SK-N-SH (cell line): Measurements from ENCODE around the gene NLGN1. TPM values are rescaled to one million over a fixed set of nuclear protein-coding genes. Genes with fewer than 3 reads are reported as not detected.

Source experiments
- CTCF ChIA-PET: fragments of 300-600, 350-600 bp; formaldehyde crosslinking; extraction: SDS; loops from one replicate; lab custom pipeline; 2021; lab: Yijun Ruan, JAX
- POLR2A ChIA-PET: fragments of 350-600 bp; sonication (Branson Sonifier 250); formaldehyde crosslinking; extraction: SDS; loops from one replicate; lab custom pipeline; 2020; ENCODE audit warnings: antibody characterized with exemption, inconsistent platforms; lab: Yijun Ruan, JAX
- DNase-seq: peaks from one replicate; pipeline ENCODE4 v3.0.0; 2012
- H2AFZ ChIP-seq: fragments of 200-600 bp; sonication (generic); 2 replicates; pipeline ENCODE4 v1.8.1; 2016; ENCODE audit warnings: antibody characterized with exemption, mild to moderate bottlenecking, low read depth
- H3F3A ChIP-seq: fragments of 200-600 bp; sonication (generic); replicated peaks from 2 replicates; pipeline ENCODE3; 2016; ENCODE audit warnings: antibody characterized with exemption, mild to moderate bottlenecking; ENCODE audit not compliant: insufficient read depth
- H3K27ac ChIP-seq, 2 experiments: fragments of 200-500 bp in 1 of 2; fragments of 200-600 bp in 1 of 2; sonication (Bioruptor generic) in 1 of 2; sonication (generic), shearing (Covaris generic) in 1 of 2; 2 replicates each; pipeline versions ENCODE4 v1.5.1 to v1.6.1; 2014 to 2016; ENCODE audit warnings: low read depth in 2 of 2, inconsistent platforms in 1 of 2, low read length in 1 of 2, mild to moderate bottlenecking in 1 of 2, mixed read lengths in 1 of 2
- H3K27me3 ChIP-seq: fragments of 200-600 bp; sonication (generic), shearing (Covaris generic); 2 replicates; pipeline ENCODE4 v1.6.1; 2016; ENCODE audit warnings: mixed run types; ENCODE audit not compliant: insufficient read depth
- H3K36me3 ChIP-seq, 2 experiments: fragments of 200-500 bp in 1 of 2; fragments of 200-600 bp in 1 of 2; sonication (Bioruptor generic) in 1 of 2; sonication (generic) in 1 of 2; replicated peaks in 1 of 2; 2 replicates each; pipeline versions ENCODE3 to v1.5.1; 2014 to 2016; ENCODE audit warnings: low read length in 1 of 2, mild to moderate bottlenecking in 1 of 2; ENCODE audit not compliant: insufficient read depth in 2 of 2, control insufficient read depth in 1 of 2
- H3K4me1 ChIP-seq, 2 experiments: fragments of 200-500 bp in 1 of 2; fragments of 200-600 bp in 1 of 2; sonication (Bioruptor generic) in 1 of 2; sonication (generic), shearing (Covaris generic) in 1 of 2; 2 replicates each; pipeline versions ENCODE4 v1.5.1 to v1.6.1; 2014 to 2016; ENCODE audit warnings: low read depth in 1 of 2, low read length in 1 of 2, mixed run types in 1 of 2; ENCODE audit not compliant: insufficient read depth in 2 of 2, control insufficient read depth in 1 of 2
- H3K4me2 ChIP-seq: fragments of 200-600 bp; sonication (generic), shearing (Covaris generic); 2 replicates; pipeline ENCODE4 v1.6.1; 2017; ENCODE audit warnings: mixed run types
- H3K4me3 ChIP-seq, 2 experiments: fragments of 200-500 bp in 1 of 2; fragments of 200-600 bp in 1 of 2; sonication (Bioruptor generic) in 1 of 2; sonication (generic), shearing (Covaris generic) in 1 of 2; 2 replicates each; pipeline versions ENCODE4 v1.5.1 to v1.8.1; 2014 to 2016; ENCODE audit warnings: low read depth in 2 of 2, inconsistent platforms in 1 of 2, low read length in 1 of 2, mild to moderate bottlenecking in 1 of 2, mixed read lengths in 1 of 2, moderate library complexity in 1 of 2
- H3K79me2 ChIP-seq: fragments of 200-600 bp; sonication (generic); 2 replicates; pipeline ENCODE4 v1.8.1; 2017; ENCODE audit warnings: mild to moderate bottlenecking; ENCODE audit not compliant: insufficient read depth
- H3K9ac ChIP-seq: fragments of 200-600 bp; sonication (generic); 2 replicates; pipeline ENCODE4 v1.6.1; 2017; ENCODE audit warnings: mixed run types
- H3K9me2 ChIP-seq: fragments of 200-600 bp; sonication (generic); 2 replicates; pipeline ENCODE4 v1.6.1; 2017; ENCODE audit warnings: mixed run types
- H3K9me3 ChIP-seq: fragments of 200-600 bp; sonication (generic); 2 replicates; pipeline ENCODE4 v1.6.1; 2017; ENCODE audit warnings: mixed run types, mild to moderate bottlenecking, moderate library complexity
- H4K20me1 ChIP-seq: fragments of 200-600 bp; sonication (generic); 2 replicates; pipeline ENCODE4 v1.6.1; 2017; ENCODE audit warnings: mild to moderate bottlenecking, mixed run types; ENCODE audit not compliant: insufficient read depth
- EZH2phosphoT487 ChIP-seq: fragments of 200-600 bp; sonication (generic); IDR thresholded peaks from 2 replicates; pipeline ENCODE4 v1.6.1; 2017; ENCODE audit warnings: low read depth, mixed run types, mild to moderate bottlenecking, antibody characterized with exemption, moderate library complexity, borderline replicate concordance
- FOXJ3 ChIP-seq: sonication (generic); formaldehyde crosslinking; IDR thresholded peaks from 2 replicates; pipeline ENCODE4 v1.5.1; 2020; ENCODE audit warnings: mild to moderate bottlenecking, missing genetic modification reagents
- FOXM1 ChIP-seq: IDR thresholded peaks from 2 replicates; pipeline ENCODE4 v1.4.0; 2012; ENCODE audit warnings: low read depth, mild to moderate bottlenecking
- GATA2 ChIP-seq: sonication (generic); formaldehyde crosslinking; IDR thresholded peaks from 2 replicates; pipeline ENCODE4 v1.5.0; 2020; ENCODE audit warnings: mild to moderate bottlenecking, missing genetic modification reagents
- IRF3 ChIP-seq: fragments of 150-350 bp; IDR thresholded peaks from 2 replicates; pipeline ENCODE4 v1.6.1; 2016; ENCODE audit warnings: mild to moderate bottlenecking, low read depth, low read length
- MAX ChIP-seq: IDR thresholded peaks from 2 replicates; pipeline ENCODE4 v1.4.0; 2012; ENCODE audit warnings: low read depth
- NFIC ChIP-seq: IDR thresholded peaks from 2 replicates; pipeline ENCODE4 v1.4.0; 2012; ENCODE audit warnings: borderline replicate concordance
- NRF1 ChIP-seq: IDR thresholded peaks from 2 replicates; pipeline ENCODE4 v1.6.1; 2012; ENCODE audit warnings: low read depth, mild to moderate bottlenecking, low read length
- PBX3 ChIP-seq: IDR thresholded peaks from 2 replicates; pipeline ENCODE4; 2012
- RFX5 ChIP-seq: IDR thresholded peaks from 2 replicates; pipeline ENCODE4 v1.6.1; 2012; ENCODE audit warnings: mild to moderate bottlenecking, improper control_type of control experiment, low read length
- RXRA ChIP-seq: IDR thresholded peaks from 2 replicates; pipeline ENCODE4 v1.4.0; 2012; ENCODE audit warnings: low read depth, mild to moderate bottlenecking, borderline replicate concordance
- SIN3A ChIP-seq: IDR thresholded peaks from 2 replicates; pipeline ENCODE4 v1.6.1; 2012; ENCODE audit warnings: low read depth, mild to moderate bottlenecking, low read length, moderate library complexity, borderline replicate concordance
- TCF12 ChIP-seq: IDR thresholded peaks from 2 replicates; pipeline ENCODE4 v1.4.0; 2012
- USF1 ChIP-seq: IDR thresholded peaks from 2 replicates; pipeline ENCODE4 v1.4.0; 2012; ENCODE audit warnings: low read depth, borderline replicate concordance
- USF2 ChIP-seq: fragments of 150-350 bp; IDR thresholded peaks from 2 replicates; pipeline ENCODE4 v1.6.1; 2017; ENCODE audit warnings: antibody characterized with exemption, low read length, low read depth, borderline replicate concordance
- YY1 ChIP-seq: IDR thresholded peaks from 2 replicates; pipeline ENCODE4 v1.4.0; 2012; ENCODE audit warnings: low read depth, mild to moderate bottlenecking
- ZBTB33 ChIP-seq: IDR thresholded peaks from 2 replicates; pipeline ENCODE4 v1.4.0; 2012; ENCODE audit warnings: low read depth, borderline replicate concordance
- WGBS: methylation state at CpG from one replicate; pipeline ENCODE4 v1.1.6; 2017; ENCODE audit warnings: low lambda C conversion rate; 5-methylcytosine and 5-hydroxymethylcytosine counted together
- polyA plus RNA-seq, 3 experiments: library from polyadenylated mRNA; depleted of rRNA; stranded (reverse); fragments of >200 nt; gene quantifications; 2 replicates each; pipeline ENCODE4 v1.2.3, GENCODE V29; 2012

Gene NLGN1
- polyA plus RNA-seq, 1 of the 3 experiments (the other 2 are of a cell fraction) = 1.5 TPM

- Histone ChIP-seq H3K4me3 (no peak overlapping the region), H2AFZ (no peak overlapping the region), H3K4me2 (no peak overlapping the region), H3K9ac (no peak overlapping the region), H3F3A (peaks cover 4% of the 10 kb centered on the region), H4K20me1 (no peaks in the 10 kb centered on the region), H3K4me1 (peaks cover 0 to 7% of the 10 kb centered on the region in 2 experiments; a peak in 1 of 4 replicates), H3K27ac (no peak overlapping the region), H3K9me2 (no peaks in the 10 kb centered on the region), H3K9me3 (no peaks in the 10 kb centered on the region), H3K36me3 (peaks cover 0 to 3% of the 10 kb centered on the region in 2 experiments), H3K27me3 (no peaks in the 10 kb centered on the region), H3K79me2 (no peaks in the 10 kb centered on the region)
- POLR2A ChIA-PET = no interaction called here
- 69% methylated on average over 2 of the region's 2 CpGs for WGBS
- no peak for DNase-seq
- TF ChIP-seq IRF3 = no peak
- TF ChIP-seq USF2 = no peak
- CTCF ChIA-PET = interaction anchor here (1.0 to 1.5 kb wide), 2 partner anchors 68 to 165 kb away, joined by 3 read pairs; no protein-coding TSS in a partner anchor
These were observed 804.6 kb downstream of the NLGN1 start for GRCh38 chr3:174202116-174202515.

- H3K9me2 ChIP-seq = no peaks in the 10 kb centered on the region
- peaks cover 4% of the 10 kb centered on the region for H3F3A ChIP-seq
- H3K27ac ChIP-seq = no peak overlapping the region
- no peaks in the 10 kb centered on the region for H3K9me3 ChIP-seq
- WGBS = 86% methylated on average over 1 of the region's 1 CpG
- peaks cover 0 to 7% of the 10 kb centered on the region in 2 experiments; a peak in 1 of 4 replicates for H3K4me1 ChIP-seq
- no peaks in the 10 kb centered on the region for H3K79me2 ChIP-seq
- ChIA-PET POLR2A (no interaction called here), CTCF (interaction anchor here (1.0 to 1.5 kb wide), 2 partner anchors 69 to 165 kb away, joined by 3 read pairs; no protein-coding TSS in a partner anchor)
- no peak overlapping the region for H3K4me3 ChIP-seq
- TF ChIP-seq TCF12 (no peak), ZBTB33 (no peak), NFIC (no peak), EZH2phosphoT487 (no peak), RXRA (no peak), GATA2 (CRISPR knock-in tag) (no peak), MAX (no peak), USF2 (no peak), NRF1 (no peak), RFX5 (no peak), FOXJ3 (CRISPR knock-in tag) (no peak), USF1 (no peak), YY1 (no peak), PBX3 (no peak), FOXM1 (no peak), SIN3A (no peak)
- no peak for DNase-seq
- H3K4me2 ChIP-seq = no peak overlapping the region
- peaks cover 0 to 3% of the 10 kb centered on the region in 2 experiments for H3K36me3 ChIP-seq
- H2AFZ ChIP-seq = no peak overlapping the region
- H4K20me1 ChIP-seq = no peaks in the 10 kb centered on the region
- H3K27me3 ChIP-seq = no peaks in the 10 kb centered on the region
- no peak overlapping the region for H3K9ac ChIP-seq
These were observed 805.0 kb downstream of the NLGN1 start for GRCh38 chr3:174202561-174202960.
